ENCODE results near the gene PRDM5. TPM values are rescaled to one million over a fixed set of nuclear protein-coding genes. Genes with fewer than 3 reads are reported as not detected.

The PRDM5 gene
- total and polyA plus RNA-seq, 10 of the 15 experiments (the other 5 are each of a cell fraction or from before 2014, with no cell fraction given) = 0.07 TPM; not detected in 9

- TF ChIP-seq ZNF592 (IDR thresholded peaks at IDR 0.05) (no peak), CHD2 (IDR thresholded peaks at IDR 0.05; ENCODE audit: borderline replicate concordance, low read depth, low read length) (no peak), RAD51 (IDR thresholded peaks at IDR 0.05) (no peak), TCF7 (IDR thresholded peaks at IDR 0.05; ENCODE audit: borderline replicate concordance) (no peak), STAT3 (IDR thresholded peaks at IDR 0.05; ENCODE audit: low read depth, low read length) (no peak)
These were observed 1.9 kb downstream of the PRDM5 start (continued) for GRCh38 chr4:120920666-120921065.

- H3K27me3 ChIP-seq (replicated peaks in 1 of 2; ENCODE audit: control insufficient read depth in 2 of 2, insufficient read depth in 2 of 2, low read length in 1 of 2) = peaks cover 6 to 15% of the 10 kb centered on the region in 2 experiments
- no peaks in the 10 kb centered on the region for H3K4me1 ChIP-seq (ENCODE audit: control insufficient read depth, insufficient read depth, low read length)
- ChIA-PET SMC1A (ENCODE audit: uncharacterized antibody, unreplicated experiment) (interaction anchor here (0.7 to 1.4 kb wide), 2 partner anchors 9 to 11 kb away, joined by 3 read pairs; no protein-coding TSS in a partner anchor), RAD21 (ENCODE audit: unreplicated experiment) (no interaction called here), CTCF (interaction anchor here (0.8 to 2.0 kb wide), 2 partner anchors 59 to 199 kb away, joined by 4 to 5 read pairs; no protein-coding TSS in a partner anchor), POLR2A (no interaction called here)
- no peaks in the 10 kb centered on the region for H3K79me2 ChIP-seq (ENCODE audit: control insufficient read depth, insufficient read depth, low read length)
- H3K9me3 ChIP-seq (replicated peaks; ENCODE audit: control insufficient read depth, insufficient read depth, low read length) = no peaks in the 10 kb centered on the region
- in situ Hi-C loops (cut with MboI) = no loop called here
- H3K4me3 ChIP-seq = no peak overlapping the region
- H4K20me1 ChIP-seq (ENCODE audit: control insufficient read depth, insufficient read depth) = no peaks in the 10 kb centered on the region
- no peak overlapping the region for H3K27ac ChIP-seq (ENCODE audit: control insufficient read depth, insufficient read depth)
- WGBS (ENCODE audit: insufficient coverage, insufficient replicate concordance, low lambda C conversion rate, missing lambda C conversion rate) = 0% methylated on average over 1 of the region's 1 CpG
- no peak overlapping the region for H3K9ac ChIP-seq (ENCODE audit: control insufficient read depth, insufficient read depth, low read length)
- no TSS peak for BruUV-seq (replicated peaks)
- no peaks in the 10 kb centered on the region for H3K36me3 ChIP-seq (ENCODE audit: control insufficient read depth in 2 of 2, insufficient read depth in 2 of 2, low read length in 1 of 2)
- intact Hi-C loops (cut with micrococcal nuclease; ENCODE audit: unreplicated experiment) = no loop called here
- FAIRE-seq (no peak), DNase-seq (ENCODE audit: low read depth, low spot score) (no peak), ATAC-seq (no peak)
- H2AFZ ChIP-seq (ENCODE audit: control insufficient read depth, low read depth, low read length) = no peak overlapping the region
- H3K4me2 ChIP-seq (ENCODE audit: control insufficient read depth, insufficient read depth) = no peak overlapping the region
- TF ChIP-seq JUND (IDR thresholded peaks at IDR 0.05; ENCODE audit: low read depth, low read length) (no peak), CTCF (IDR thresholded peaks at IDR 0.05 in 2 of 3, conservative IDR thresholded peaks at IDR 0.05 in 1 of 3; ENCODE audit: control insufficient read depth in 2 of 3, extremely low read depth in 1 of 3, insufficient read depth in 1 of 3, low read depth in 3 of 3, low read length in 3 of 3) (peak in 1 of 3 experiments; percentile 11; a peak in 1 of 6 replicates), SMAD5 (IDR thresholded peaks at IDR 0.05; ENCODE audit: low read depth) (no peak)
- TF ChIP-seq, protein P1, sequence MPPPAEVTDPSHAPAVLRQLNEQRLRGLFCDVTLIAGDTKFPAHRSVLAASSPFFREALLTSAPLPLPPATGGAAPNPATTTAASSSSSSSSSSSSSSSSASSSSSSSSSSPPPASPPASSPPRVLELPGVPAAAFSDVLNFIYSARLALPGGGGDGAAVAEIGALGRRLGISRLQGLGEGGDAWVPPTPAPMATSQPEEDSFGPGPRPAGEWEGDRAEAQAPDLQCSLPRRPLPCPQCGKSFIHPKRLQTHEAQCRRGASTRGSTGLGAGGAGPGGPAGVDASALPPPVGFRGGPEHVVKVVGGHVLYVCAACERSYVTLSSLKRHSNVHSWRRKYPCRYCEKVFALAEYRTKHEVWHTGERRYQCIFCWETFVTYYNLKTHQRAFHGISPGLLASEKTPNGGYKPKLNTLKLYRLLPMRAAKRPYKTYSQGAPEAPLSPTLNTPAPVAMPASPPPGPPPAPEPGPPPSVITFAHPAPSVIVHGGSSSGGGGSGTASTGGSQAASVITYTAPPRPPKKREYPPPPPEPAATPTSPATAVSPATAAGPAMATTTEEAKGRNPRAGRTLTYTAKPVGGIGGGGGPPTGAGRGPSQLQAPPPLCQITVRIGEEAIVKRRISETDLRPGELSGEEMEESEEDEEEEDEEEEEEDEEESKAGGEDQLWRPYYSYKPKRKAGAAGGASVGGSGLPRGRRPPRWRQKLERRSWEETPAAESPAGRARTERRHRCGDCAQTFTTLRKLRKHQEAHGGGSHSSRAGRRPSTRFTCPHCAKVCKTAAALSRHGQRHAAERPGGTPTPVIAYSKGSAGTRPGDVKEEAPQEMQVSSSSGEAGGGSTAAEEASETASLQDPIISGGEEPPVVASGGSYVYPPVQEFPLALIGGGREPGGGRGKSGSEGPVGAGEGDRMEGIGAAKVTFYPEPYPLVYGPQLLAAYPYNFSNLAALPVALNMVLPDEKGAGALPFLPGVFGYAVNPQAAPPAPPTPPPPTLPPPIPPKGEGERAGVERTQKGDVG (CRISPR knock-in tag; IDR thresholded peaks at IDR 0.05) = no peak
These were observed 3.2 kb downstream of the PRDM5 start for GRCh38 chr4:120919358-120919757.
